Astrocyte (in vitro differentiated cells and primary cell): ENCODE data around the gene OR5B21. TPM values are rescaled to one million over a fixed set of nuclear protein-coding genes. Genes with fewer than 3 reads are reported as not detected.

Source experiments
- DNase-seq: peaks from one replicate; pipeline ENCODE4 v3.0.0-alpha.2; 2010; ENCODE audit warnings: low read depth
- FAIRE-seq: peaks from 2 replicates; lab custom pipeline; 2011; peaks lifted over from hg19 to GRCh38; lab: Jason Lieb, UNC
- H2AFZ ChIP-seq: 2 replicates; pipeline ENCODE4 v1.6.0; 2012; ENCODE audit warnings: low read depth, low read length, inconsistent platforms
- H3K27ac ChIP-seq: 2 replicates; pipeline ENCODE4 v1.5.1; 2011; ENCODE audit warnings: low read depth, low read length, inconsistent platforms
- H3K27me3 ChIP-seq: 2 replicates; pipeline ENCODE4 v1.6.0; 2011; ENCODE audit warnings: low read length, inconsistent platforms; ENCODE audit not compliant: insufficient read depth
- H3K36me3 ChIP-seq: 2 replicates; pipeline ENCODE4 v1.5.1; 2011; ENCODE audit warnings: low read length, inconsistent platforms; ENCODE audit not compliant: insufficient read depth
- H3K4me1 ChIP-seq: 2 replicates; pipeline ENCODE4 v1.5.1; 2011; ENCODE audit warnings: low read length, inconsistent platforms; ENCODE audit not compliant: insufficient read depth
- H3K4me2 ChIP-seq: 2 replicates; pipeline ENCODE4 v1.6.0; 2012; ENCODE audit warnings: low read length, inconsistent platforms
- H3K4me3 ChIP-seq: 2 replicates; pipeline ENCODE4 v1.5.1; 2011; ENCODE audit warnings: low read depth, mild to moderate bottlenecking, low read length, inconsistent platforms; ENCODE audit not compliant: insufficient read depth
- H3K79me2 ChIP-seq: 2 replicates; pipeline ENCODE4 v1.6.0; 2012; ENCODE audit warnings: mild to moderate bottlenecking, low read length, inconsistent platforms; ENCODE audit not compliant: insufficient read depth
- H3K9ac ChIP-seq: 2 replicates; pipeline ENCODE4 v1.6.0; 2012; ENCODE audit warnings: mild to moderate bottlenecking, low read length, inconsistent platforms
- H3K9me3 ChIP-seq: 2 replicates; pipeline ENCODE4 v1.5.1; 2012; ENCODE audit warnings: low read depth, mild to moderate bottlenecking, low read length, inconsistent platforms; ENCODE audit not compliant: insufficient read depth
- H4K20me1 ChIP-seq: 2 replicates; pipeline ENCODE4 v1.6.0; 2012; ENCODE audit warnings: low read length, inconsistent platforms; ENCODE audit not compliant: insufficient read depth
- H3K27ac Mint-ChIP-seq: one replicate; pipeline ENCODE4 v1.8.0; 2021; ENCODE audit warnings: mild to moderate bottlenecking, mixed read lengths; ENCODE audit not compliant: unreplicated experiment
- H3K27me3 Mint-ChIP-seq: one replicate; pipeline ENCODE4 v1.8.0; 2021; ENCODE audit warnings: low read depth, mixed read lengths; ENCODE audit not compliant: unreplicated experiment
- H3K36me3 Mint-ChIP-seq: one replicate; pipeline ENCODE4 v1.8.0; 2021; ENCODE audit warnings: low read depth, mixed read lengths; ENCODE audit not compliant: unreplicated experiment
- H3K4me1 Mint-ChIP-seq: one replicate; pipeline ENCODE4 v1.8.0; 2021; ENCODE audit warnings: low read depth, mixed read lengths; ENCODE audit not compliant: unreplicated experiment
- H3K4me3 Mint-ChIP-seq: one replicate; pipeline ENCODE4 v1.8.0; 2021; ENCODE audit warnings: mild to moderate bottlenecking, moderate library complexity, mixed read lengths; ENCODE audit not compliant: unreplicated experiment
- H3K9me3 Mint-ChIP-seq: one replicate; pipeline ENCODE4 v1.8.0; 2021; ENCODE audit warnings: mild to moderate bottlenecking, mixed read lengths; ENCODE audit not compliant: unreplicated experiment
- CTCF ChIP-seq: IDR thresholded peaks from 2 replicates; pipeline ENCODE4 v1.5.1; 2011; ENCODE audit warnings: low read depth, mild to moderate bottlenecking, inconsistent platforms, low read length, moderate library complexity; ENCODE audit not compliant: insufficient read depth
- EZH2 ChIP-seq: IDR thresholded peaks from 2 replicates; pipeline ENCODE4 v1.6.1; 2012; ENCODE audit warnings: mild to moderate bottlenecking, low read length, inconsistent platforms; ENCODE audit not compliant: insufficient read depth
- total RNA-seq: library from RNA; stranded (reverse); gene quantifications from 2 replicates; pipeline ENCODE4 v1.2.1, GENCODE V29; 2021

The OR5B21 gene
- total RNA-seq, 1 donor from 2014 or later = not detected

GRCh38 chr11:58466293-58466692, 41.6 kb downstream of the OR5B21 start:
- no peaks in the 10 kb centered on the region for H4K20me1 ChIP-seq
- H3K4me1 Mint-ChIP-seq = no peaks in the 10 kb centered on the region
- no peak overlapping the region for H3K4me3 ChIP-seq
- DNase-seq = no peak
- no peaks in the 10 kb centered on the region for H3K27me3 ChIP-seq
- no peaks in the 10 kb centered on the region for H3K9me3 ChIP-seq
- no peaks in the 10 kb centered on the region for H3K4me1 ChIP-seq
- TF ChIP-seq EZH2 = no peak
- TF ChIP-seq CTCF = no peak
- no peak overlapping the region for H3K27ac ChIP-seq
- H3K36me3 ChIP-seq = no peaks in the 10 kb centered on the region
- H3K9me3 Mint-ChIP-seq = peaks cover 3% of the 10 kb centered on the region
- H3K9ac ChIP-seq = no peak overlapping the region
- no peak overlapping the region for H2AFZ ChIP-seq
- H3K4me2 ChIP-seq = no peak overlapping the region
- H3K4me3 Mint-ChIP-seq = no peak overlapping the region
- no peak for FAIRE-seq
- no peaks in the 10 kb centered on the region for H3K79me2 ChIP-seq
- no peaks in the 10 kb centered on the region for H3K36me3 Mint-ChIP-seq
- H3K27ac Mint-ChIP-seq = no peak overlapping the region
- H3K27me3 Mint-ChIP-seq = peaks cover 4% of the 10 kb centered on the region

DNA sequence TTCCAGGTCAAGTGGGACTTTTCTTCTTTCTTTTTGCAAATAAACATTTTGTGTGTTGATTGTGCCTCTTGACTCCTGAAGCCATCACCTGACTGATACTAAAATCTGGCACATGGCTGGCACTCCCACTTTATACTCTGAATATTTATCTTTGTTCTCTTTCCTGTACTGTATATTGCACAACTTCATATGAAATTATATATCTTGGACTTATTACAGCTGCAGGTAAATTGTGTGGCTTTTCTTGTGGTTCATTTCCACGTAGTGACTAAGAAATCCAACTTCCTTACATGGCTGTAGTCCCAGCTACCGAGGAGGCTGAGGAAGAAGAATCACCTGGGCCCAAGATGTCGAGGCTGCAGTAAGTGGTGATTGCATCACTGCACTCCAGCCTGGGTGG, 42.2 kb downstream of the OR5B21 start:
- no peaks in the 10 kb centered on the region for H3K36me3 ChIP-seq
- DNase-seq (no peak), FAIRE-seq (no peak)
- no peak for TF ChIP-seq CTCF
- peaks cover 2% of the 10 kb centered on the region for H3K9me3 Mint-ChIP-seq
- H3K9me3 ChIP-seq = no peaks in the 10 kb centered on the region
- H2AFZ ChIP-seq = no peak overlapping the region
- H3K4me1 Mint-ChIP-seq = no peaks in the 10 kb centered on the region
- peaks cover 4% of the 10 kb centered on the region for H3K27me3 Mint-ChIP-seq
- no peak overlapping the region for H3K4me3 Mint-ChIP-seq
- no peaks in the 10 kb centered on the region for H3K79me2 ChIP-seq
- no peaks in the 10 kb centered on the region for H3K36me3 Mint-ChIP-seq
- no peak overlapping the region for H3K27ac Mint-ChIP-seq
- H4K20me1 ChIP-seq = no peaks in the 10 kb centered on the region
- no peak overlapping the region for H3K4me3 ChIP-seq
- no peaks in the 10 kb centered on the region for H3K27me3 ChIP-seq
- no peak overlapping the region for H3K9ac ChIP-seq
- H3K4me1 ChIP-seq = no peaks in the 10 kb centered on the region
- no peak overlapping the region for H3K4me2 ChIP-seq
- H3K27ac ChIP-seq = no peak overlapping the region

Other genes with a start within 250 kb of the OR5B21 start
- not detected in 2 replicates for gene OR10W1, start 239.8 kb downstream of the OR5B21 start, total RNA-seq
- not detected in 2 replicates for gene OR5B17, start 149.0 kb downstream of the OR5B21 start, total RNA-seq
- gene OR5B3, start 101.2 kb downstream of the OR5B21 start, total RNA-seq = not detected in 2 replicates
- not detected in 2 replicates for gene OR5B2, start 80.0 kb downstream of the OR5B21 start, total RNA-seq
- gene OR5B12, start 65.9 kb downstream of the OR5B21 start, total RNA-seq = not detected in 2 replicates
- 3.6 and 3.7 TPM in 2 replicates for gene LPXN, start 67.8 kb upstream of the OR5B21 start, total RNA-seq
- gene ZFP91, start 71.0 kb upstream of the OR5B21 start, total RNA-seq = 38.1 and 40.1 TPM in 2 replicates
- 1.4 and 1.7 TPM in 2 replicates for gene CNTF, start 114.6 kb upstream of the OR5B21 start, total RNA-seq
- gene GLYAT, start 223.8 kb upstream of the OR5B21 start, total RNA-seq = not detected in 2 replicates